Measurements from ENCODE around the gene NOX5.
"Not testable (repeated sequence)": the region's sequence is repeated elsewhere in the genome, so short reads cannot be mapped to it uniquely, and the experiment has no call there.

NOX5 gene, protein sequence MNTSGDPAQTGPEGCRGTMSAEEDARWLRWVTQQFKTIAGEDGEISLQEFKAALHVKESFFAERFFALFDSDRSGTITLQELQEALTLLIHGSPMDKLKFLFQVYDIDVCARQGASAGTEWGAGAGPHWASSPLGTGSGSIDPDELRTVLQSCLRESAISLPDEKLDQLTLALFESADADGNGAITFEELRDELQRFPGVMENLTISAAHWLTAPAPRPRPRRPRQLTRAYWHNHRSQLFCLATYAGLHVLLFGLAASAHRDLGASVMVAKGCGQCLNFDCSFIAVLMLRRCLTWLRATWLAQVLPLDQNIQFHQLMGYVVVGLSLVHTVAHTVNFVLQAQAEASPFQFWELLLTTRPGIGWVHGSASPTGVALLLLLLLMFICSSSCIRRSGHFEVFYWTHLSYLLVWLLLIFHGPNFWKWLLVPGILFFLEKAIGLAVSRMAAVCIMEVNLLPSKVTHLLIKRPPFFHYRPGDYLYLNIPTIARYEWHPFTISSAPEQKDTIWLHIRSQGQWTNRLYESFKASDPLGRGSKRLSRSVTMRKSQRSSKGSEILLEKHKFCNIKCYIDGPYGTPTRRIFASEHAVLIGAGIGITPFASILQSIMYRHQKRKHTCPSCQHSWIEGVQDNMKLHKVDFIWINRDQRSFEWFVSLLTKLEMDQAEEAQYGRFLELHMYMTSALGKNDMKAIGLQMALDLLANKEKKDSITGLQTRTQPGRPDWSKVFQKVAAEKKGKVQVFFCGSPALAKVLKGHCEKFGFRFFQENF

DNA sequence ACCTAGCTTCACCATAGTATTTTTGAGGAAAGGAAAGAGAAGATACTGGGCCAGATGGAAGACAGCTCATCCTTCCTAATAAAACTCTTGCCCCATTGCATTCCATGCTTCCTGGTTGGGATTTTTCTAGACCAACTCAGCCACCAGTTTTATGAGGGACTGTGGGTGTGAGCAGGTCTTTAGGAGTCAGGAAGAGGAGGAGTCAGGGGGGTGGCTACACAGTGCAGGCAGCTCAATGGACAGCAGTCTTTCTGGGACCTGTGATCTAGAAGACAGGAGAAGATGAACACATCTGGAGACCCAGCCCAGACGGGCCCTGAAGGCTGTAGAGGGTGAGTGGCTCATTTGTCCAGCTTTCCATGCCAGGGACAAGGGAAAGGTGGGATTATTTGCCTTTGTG lies at the start of gene NOX5:
TSS of gene NOX5 (plus strand) at position 242 of the 400 bp plus-strand sequence. CDS start at position 283, 41 bp downstream.
- DNase-seq (ENCODE audit: low spot score) = no peak

DNA sequence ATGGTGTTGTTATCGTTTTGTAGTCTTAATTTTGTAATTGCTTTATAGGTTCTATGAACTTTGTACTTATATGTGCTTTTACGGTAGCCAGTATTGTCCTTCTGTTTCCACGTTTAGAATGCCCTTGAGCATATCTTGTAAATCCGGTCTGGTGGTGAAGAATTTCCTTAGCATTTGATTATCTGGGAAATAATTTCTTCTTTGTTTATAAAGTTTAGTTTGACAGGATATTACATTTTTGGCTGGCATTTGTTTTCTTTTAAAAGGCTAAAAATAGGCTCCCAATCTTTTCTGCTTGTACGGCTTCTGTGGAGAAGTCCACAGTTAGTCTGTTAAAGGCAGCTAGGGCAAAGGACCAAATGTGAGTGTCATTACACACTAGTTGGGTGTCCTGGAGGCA lies 47.5 kb upstream of the NOX5 start:
- DNase-seq (ENCODE audit: low spot score) = no peak

DNA sequence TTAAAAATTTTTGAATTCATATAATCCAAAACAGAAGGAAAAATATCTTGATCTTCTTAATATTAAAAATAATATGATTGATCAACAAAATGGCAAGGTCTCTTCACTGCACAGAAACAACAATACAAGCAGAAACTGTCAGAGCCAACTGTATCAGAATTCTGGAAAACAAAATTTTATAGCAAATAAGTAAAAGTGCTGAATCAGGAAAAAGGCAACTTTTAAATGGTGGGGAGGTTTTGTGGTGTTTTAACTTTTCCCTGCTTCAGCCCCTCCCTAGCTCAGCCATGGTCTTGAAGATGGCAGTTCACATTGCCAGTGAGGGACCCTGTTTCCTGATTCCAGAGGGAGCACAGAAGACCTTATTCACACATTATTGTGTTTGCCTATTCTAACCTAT lies 46.5 kb upstream of the NOX5 start:
- no peak for DNase-seq (ENCODE audit: low spot score)

DNA sequence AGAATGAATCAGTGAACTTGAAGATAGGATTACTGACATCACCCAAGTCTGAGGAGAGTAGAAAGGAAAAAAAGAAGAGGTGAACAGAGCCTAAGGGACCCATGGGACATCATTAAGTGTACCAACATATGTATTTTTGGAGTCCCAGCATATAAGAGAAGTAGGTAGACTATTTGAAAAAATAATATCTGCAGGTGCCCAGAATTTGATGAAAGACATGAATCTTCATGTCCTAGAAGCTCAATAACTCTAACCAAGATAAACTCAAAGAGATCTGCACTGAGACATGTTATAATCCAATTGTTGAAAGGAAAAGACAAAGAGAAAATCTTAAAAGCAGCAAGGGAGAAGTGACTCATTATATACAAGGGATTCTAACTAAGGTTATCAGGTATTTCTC lies 45.2 kb upstream of the NOX5 start:
- DNase-seq (ENCODE audit: low spot score) = no peak

DNA sequence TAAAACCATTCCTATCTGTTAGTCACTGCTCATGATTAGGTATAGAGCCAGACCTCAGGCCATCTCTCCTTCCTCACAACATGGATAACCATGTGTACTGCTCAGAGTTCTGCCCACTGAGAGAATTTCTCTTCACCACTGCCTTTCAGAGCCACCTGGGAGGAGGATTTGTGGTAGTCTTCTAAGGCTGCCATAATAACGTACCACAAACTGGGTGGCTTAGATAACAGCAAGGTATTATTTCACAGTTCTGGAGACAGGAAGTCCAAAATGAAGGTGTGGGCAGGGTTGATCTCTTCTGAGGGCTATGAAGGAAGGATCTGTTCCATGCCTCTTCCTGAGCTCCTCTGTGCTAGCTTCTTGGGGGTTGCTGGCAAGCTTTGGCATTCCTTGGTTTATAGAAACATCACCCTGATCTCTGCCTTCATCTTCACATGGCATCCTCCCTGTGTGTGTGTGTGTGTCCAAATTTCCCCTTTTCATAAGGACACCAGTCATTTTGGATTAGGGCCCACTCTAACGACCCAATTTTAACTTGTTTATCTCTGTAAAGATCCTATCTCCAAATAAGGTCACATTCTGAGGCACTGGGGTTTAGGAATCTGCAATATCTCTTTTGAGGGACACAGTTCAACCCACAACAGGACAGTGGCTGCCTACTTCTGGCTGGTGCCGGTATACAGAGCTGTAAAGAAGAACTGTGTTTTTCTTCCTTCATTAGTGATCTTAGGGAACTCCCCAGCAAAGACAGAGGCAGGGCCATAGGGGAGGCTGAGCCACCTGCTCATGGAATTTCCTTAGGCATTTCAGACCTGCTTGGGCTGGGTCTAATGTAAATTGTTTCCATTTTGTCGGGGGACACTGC lies 42.1 kb upstream of the NOX5 start:
- no peak for DNase-seq (ENCODE audit: low spot score)

DNA sequence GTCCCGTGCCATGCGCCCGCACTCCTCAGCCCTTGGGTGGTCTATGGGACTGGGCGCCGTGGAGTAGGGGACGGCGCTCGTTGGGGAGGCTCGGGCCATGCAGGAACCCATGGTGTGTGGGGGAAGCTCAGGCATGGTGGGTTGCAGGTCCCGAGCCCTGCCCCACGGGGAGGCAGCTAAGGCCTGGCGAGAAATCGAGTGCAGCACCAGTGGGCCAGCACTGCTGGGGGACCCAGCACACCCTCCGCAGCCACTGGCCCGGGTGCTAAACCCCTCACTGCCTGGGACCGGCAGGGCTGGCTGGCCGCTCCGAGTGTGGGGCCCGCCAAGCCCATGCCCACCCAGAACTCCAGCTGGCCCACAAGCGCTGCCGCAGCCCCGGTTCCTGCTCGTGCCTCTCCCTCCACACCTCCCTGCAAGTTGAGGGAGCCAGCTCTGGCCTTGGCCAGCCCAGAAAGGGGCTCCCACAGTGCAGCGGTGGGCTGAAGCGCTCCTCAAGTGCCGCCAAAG lies 38.8 kb upstream of the NOX5 start:
- not testable (repeated sequence) for DNase-seq (ENCODE audit: low spot score)

DNA sequence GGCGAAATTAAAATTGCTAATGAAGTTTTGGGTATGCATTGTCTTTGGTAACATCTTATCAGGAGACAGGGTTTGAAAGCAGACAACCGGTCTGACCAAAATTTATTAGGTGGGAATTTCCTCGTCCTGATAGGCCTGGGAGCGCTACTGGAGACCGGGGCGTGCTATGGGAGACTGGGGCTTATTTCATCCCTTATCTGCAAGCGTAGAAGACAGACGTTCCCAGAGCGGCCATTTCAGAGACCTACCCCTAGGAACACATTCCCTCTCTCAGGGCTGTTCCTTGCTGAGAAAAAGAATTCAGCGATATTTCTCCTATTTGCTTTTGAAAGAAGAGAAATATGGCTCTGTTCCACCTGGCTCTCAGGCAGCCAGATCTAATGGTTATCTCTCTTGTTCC lies 37.1 kb upstream of the NOX5 start:
- DNase-seq (ENCODE audit: low spot score) = not testable (repeated sequence)

DNA sequence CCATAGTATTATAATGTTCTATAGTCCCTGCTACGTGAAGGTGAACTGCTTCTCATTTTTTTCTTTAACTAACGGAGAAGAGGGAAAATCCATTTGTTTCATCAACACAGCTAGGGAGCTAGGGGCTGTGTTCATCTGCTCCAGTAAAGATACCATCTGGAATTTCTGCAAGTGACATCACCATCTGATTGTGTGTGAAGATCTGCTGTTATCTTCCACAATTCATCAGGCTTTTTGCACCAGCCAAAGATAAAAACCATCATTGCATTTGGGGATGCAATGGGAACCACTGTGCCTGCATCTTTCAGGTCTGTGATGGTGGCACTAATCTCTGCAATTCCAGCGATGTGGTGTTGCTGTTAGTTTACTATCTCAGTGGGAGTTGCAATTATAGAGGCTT lies 35.5 kb upstream of the NOX5 start:
- no peak for DNase-seq (ENCODE audit: low spot score)

DNA sequence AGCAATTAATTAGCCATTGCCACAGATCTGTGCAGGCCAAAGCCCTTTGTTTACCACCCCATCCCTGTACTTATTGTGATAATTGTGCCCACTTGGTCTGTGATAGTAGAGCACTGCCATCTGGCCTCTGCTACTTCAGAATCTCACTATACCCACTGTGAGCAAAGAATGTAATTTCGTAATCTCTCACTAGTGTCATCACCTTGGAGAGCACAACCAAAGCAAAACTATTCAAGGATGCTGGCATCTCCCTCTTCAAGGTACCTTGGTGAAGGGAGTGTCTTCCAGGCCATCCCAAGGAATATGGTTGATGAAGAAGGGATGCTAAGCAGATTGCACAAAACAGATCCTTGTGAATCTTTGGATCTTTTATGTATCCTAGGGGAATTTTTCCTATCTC lies 34.7 kb upstream of the NOX5 start:
- no peak for DNase-seq (ENCODE audit: low spot score)

DNA sequence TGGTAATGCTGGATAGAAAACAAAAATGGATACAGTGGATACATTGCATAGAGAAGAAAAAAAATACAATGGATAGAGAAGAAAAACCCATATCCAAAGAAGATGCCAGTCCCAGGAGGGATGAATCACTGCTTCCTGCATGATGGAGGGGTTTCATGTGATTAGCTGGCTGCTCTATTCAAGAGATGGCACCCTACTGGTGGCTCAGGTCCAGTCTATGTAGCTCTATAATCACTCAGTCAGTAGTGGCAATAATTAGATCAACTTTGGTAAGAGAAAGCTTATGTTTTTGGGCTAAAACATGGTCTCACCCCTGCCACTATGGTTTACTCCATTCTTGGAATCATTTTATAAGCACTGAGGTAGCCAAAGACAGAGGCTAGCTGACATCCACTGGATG lies 33.7 kb upstream of the NOX5 start:
- no peak for DNase-seq (ENCODE audit: low spot score)

DNA sequence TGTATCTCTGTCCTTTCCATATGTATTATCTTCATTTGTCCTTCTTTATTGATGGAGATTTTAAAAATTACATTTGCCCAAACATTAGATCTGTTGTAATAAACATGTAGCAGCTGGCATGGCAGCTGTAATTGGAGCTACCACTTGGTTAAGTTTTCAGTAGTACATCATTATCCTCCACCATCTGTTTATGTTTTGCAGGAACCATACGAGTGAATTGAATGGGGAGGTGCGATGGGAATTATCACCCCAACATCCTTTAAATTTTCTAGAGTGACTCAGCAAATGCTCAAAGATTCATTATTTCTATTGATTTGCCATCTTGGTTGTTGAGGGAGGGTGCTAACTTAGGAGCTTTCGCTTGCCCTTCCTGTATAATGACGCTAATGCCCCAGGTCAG lies 32.6 kb upstream of the NOX5 start:
- DNase-seq (ENCODE audit: low spot score) = no peak

DNA sequence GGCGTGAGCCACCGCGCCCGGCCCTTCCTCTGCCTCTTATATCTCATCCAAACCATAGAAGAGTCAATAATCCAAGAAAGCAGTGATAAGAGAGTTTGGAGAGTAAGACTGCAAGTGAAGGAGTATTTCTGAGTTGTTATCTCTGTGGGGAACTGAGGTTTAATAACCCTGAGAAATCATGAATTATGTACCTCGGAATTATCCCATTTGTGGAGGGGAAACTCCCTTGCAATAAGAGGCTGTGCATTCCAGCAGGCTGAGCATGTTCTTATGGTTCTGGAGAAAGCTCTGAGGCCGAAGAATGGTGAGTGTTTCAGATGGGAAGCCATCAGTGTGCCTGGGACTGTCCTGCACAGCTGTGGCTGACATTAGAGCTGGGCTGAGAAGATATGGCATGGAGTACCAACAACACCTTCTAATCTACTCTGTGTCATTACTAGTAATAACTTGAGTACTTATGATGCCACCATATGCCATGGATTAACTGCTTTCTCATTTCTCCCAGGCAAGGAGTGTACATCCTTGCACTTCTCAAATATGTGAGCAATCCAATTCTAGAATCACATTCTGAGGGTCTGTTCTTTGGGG lies 31.4 kb upstream of the NOX5 start:
- DNase-seq (ENCODE audit: low spot score) = no peak

DNA sequence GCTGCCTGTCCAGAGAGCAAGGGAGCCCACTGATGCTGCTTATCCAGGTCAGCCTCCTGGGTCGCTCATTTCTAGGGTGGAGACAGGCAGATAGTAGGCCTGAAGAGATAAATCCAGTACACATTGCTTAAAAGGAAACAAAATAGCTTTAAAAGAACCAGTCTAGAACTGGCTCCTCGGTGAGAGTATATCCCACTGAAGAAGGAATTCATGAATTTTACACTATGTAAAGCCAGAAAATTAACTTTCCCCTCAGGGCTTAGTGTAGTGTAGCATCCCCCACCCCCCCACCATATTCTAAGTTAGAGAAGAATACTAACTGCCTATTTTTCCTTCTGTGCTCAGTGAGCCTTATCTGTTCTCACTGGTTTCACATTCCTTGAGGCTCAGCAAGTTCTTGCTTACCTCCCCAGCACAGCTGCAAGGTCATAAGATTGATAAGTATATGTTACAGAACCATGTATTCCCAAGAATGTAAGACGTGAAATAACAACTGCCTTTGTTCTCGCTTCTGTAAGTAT lies 30.5 kb upstream of the NOX5 start:
- DNase-seq (ENCODE audit: low spot score) = no peak

DNA sequence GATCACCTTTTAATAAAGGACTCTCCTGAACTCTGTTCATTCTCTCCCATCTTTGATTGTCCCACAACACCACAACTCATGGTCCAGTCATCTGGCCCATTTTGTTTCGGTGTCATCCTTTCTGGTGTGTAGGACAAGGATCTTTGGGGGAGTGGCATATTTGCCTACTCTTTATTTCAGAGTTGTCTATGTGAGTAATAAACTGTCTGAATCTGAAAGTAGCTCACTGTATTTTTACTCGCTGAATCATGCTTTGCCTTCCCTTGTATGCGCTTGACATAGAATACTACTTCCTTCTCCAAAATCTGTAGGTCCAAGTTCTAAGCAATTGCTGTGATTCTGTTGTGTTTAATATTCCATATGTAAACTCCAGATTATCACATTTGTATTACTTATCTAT lies 29.9 kb upstream of the NOX5 start:
- DNase-seq (ENCODE audit: low spot score) = no peak

DNA sequence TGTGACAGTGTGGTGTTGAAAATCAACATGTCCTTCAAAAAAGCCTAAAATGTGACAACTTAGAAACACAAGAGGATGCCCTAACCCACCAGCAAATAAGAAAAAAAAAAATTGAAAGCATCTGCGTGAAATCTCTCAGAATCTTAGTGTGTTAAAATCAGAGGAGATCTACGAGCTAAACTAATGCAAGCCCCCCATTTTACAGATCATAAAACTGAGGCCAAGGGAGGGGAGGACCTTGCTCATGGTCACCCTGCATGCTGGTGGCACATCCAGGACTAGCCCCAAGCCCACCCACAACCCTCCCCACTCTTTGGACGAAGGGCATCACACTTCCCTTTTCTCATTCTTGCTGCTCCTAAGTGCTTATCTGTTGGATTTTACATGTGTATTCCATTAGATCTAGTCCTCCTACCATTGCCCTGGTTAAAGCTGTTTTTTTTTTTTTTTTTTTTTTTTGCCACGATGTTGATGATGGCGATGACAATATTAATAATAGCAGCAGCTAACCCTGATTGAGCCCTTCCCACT lies 29.1 kb upstream of the NOX5 start:
- no peak for DNase-seq (ENCODE audit: low spot score)

DNA sequence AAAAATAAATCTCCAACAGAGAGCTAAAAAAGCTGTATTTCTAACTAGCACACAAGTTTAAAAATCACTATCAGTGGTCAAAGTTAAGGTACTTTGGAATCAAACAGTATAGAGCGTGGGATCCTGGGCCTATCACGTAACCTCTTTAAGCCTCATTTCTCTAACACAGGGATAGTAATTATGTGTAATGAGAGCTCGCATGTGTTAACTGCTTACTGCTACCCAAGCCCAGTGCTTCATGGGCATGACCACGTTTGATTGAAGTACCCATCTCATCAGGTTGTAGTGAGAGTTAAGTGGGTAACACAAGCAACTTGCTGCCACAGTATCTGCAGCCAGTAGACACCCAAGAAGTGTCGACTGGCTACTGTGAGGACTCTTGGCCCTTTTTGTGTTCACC lies 28.2 kb upstream of the NOX5 start:
- DNase-seq (ENCODE audit: low spot score) = no peak

DNA sequence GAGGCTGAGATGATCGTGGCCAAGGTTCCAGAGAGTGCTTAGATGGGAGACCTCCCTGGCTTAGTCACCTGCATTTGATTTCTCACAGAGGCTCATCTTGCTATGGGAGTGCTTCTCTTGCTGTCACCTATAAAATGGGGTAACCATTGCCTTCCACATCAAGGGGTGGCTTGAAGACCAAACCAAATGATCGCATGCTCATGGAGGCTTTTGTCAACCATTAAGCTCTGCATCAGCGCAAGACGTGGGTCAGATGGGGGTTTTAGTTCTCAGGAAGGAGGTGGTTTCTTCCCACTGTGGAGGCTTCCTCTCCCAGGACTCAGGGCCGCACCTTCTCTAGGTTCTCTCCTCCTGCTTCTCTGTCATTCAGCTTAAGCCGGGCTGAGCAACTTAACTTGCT lies 27.4 kb upstream of the NOX5 start:
- no peak for DNase-seq (ENCODE audit: low spot score)

DNA sequence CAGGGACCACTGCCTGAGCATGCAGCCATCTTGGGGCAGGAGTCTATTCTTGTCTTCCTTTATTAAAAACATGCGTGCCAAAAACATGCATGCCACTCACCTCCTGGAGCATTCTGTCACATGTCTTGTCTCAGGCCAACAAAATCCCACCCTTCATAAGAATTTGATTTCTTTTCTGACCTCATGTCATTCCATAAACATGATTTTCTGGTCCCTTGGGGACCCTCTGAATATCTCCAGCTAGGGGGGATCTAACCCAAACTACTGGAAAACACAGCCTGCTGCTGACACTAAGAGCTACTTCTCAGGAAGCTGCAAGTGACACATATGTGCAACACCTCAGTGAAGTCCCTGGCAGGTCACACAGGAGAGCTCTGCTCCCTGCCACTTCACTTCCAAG lies 26.8 kb upstream of the NOX5 start:
- no peak for DNase-seq (ENCODE audit: low spot score)

DNA sequence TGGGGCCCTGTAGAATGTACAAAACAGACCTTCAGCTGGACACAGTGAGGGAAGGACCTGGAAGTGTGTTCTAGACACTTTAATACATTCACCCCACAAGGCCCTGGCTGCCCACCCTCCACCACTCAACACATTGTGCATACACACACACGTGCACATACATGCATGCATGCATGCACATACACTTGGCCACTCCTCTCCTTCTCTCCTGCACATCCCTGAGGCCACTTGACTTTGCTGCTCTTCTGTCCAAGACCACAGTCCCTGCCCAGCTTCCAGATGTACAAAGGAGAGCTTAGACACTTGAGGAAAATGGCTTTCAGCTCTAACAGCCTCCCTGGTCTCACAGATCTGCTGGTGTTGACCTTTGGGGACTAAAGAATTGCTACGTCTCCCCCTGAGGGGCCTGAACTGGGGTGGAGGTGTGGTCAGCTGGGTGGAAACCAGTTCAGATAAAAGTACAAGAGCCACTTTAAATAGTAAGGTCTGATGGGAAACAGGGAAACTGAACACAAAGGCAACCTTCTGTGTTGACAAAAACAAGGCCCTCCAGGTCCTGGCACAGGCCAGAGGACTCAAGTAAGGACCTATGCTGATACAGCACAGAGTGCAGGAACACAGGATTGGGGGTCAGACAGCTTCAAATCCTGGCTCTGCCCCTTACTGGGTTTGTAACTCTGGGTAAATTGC lies 24.8 kb upstream of the NOX5 start:
- DNase-seq (ENCODE audit: low spot score) = no peak

DNA sequence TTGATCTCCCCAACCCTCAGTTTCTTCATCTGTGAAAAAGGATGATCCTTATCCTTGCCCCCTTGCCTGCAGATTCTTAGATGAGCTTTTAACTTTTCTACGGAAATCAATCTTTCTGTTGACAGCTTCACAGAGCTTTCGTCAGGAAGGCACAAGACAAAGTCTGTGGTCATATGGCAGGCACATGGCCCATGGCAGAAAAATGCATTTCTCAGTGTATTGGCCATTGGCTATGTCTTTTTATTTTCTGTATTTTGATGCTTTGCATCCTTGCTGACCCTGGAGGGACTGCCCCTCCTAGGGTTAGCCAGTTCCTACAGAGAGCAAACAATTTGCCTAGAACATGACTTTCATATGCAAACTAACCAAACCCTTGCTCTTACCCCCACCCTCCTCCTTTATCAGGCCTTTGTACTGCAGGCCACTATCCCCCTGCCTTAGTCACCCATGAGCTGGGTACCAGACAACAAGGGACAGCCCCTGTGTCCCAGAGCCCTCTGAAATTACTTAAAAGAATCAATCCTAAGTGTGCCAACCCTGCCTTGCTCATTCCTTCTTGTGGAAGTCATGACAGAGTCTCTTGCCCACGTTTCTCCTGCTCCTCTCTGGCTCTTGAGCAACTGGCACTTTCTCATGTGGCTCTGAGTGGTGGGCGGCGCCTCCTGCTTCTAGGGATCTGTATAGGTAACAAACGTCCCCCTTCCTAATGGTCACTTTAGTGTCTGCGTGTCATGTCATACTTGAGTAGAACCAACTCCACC lies 24.1 kb upstream of the NOX5 start:
- DNase-seq (ENCODE audit: low spot score) = peak; percentile 48

Data from iPS-NIHi11 (cell line).